Cardiac muscle cell (in vitro differentiated cells and primary cell): ENCODE measurements around the gene GALK1. TPM values are rescaled to one million over a fixed set of nuclear protein-coding genes. Genes with fewer than 3 reads are reported as not detected.
A peak's percentile ranks its signal among the peaks of the same experiment; 100 is the strongest.
"Not testable (repeated sequence)": the region's sequence is repeated elsewhere in the genome, so short reads cannot be mapped to it uniquely, and the experiment has no call there.

Experiments used
- DNase-seq, 2 donors: peaks; one replicate each; pipeline versions ENCODE4 v3.0.0 to v3.0.0-alpha.2; 2010 to 2017; ENCODE audit warnings: low read depth in 1 of 2, low spot score in 1 of 2
- H3K27ac ChIP-seq: fragments of 200-600 bp; sonication (generic); 2 replicates; pipeline ENCODE4 v1.5.1; 2016
- H3K27me3 ChIP-seq: fragments of 200-600 bp; sonication (generic); 2 replicates; pipeline ENCODE4 v1.6.0; 2016; ENCODE audit warnings: control low read depth
- H3K36me3 ChIP-seq: fragments of 200-600 bp; sonication (generic); 2 replicates; pipeline ENCODE4 v1.5.1; 2016; ENCODE audit warnings: control low read depth
- H3K4me1 ChIP-seq: fragments of 200-600 bp; sonication (generic); 2 replicates; pipeline ENCODE4 v1.8.1; 2017; ENCODE audit warnings: low read depth, mild to moderate bottlenecking, mixed run types
- H3K4me3 ChIP-seq: fragments of 200-600 bp; sonication (generic); 2 replicates; pipeline ENCODE4 v1.5.1; 2016; ENCODE audit warnings: mild to moderate bottlenecking
- H3K9me3 ChIP-seq: fragments of 200-600 bp; sonication (generic); 2 replicates; pipeline ENCODE4 v1.5.1; 2017; ENCODE audit warnings: low read depth, mild to moderate bottlenecking, control low read depth
- polyA plus RNA-seq: library from polyadenylated mRNA; unstranded; fragments of >200 nt; fragmentation: Nextera tagmentation; extraction: Ambion mirVana; gene quantifications from 2 replicates; pipeline ENCODE4 v1.2.1, GENCODE V29; 2016
- total RNA-seq: library from RNA; depleted of rRNA; stranded (reverse); fragments of >200 nt; gene quantifications from 2 replicates; pipeline ENCODE4 v1.2.3, GENCODE V29; 2016
- TF ChIP-seq, protein P1 (sequence below): IDR thresholded peaks from 2 replicates; pipeline ENCODE4 v1.5.1; 2012; ENCODE audit warnings: low read depth, mild to moderate bottlenecking, low read length

GALK1 gene
- total and polyA plus RNA-seq, 2 experiments from 2014 or later, result 42.4 to 54.0 TPM

DNA sequence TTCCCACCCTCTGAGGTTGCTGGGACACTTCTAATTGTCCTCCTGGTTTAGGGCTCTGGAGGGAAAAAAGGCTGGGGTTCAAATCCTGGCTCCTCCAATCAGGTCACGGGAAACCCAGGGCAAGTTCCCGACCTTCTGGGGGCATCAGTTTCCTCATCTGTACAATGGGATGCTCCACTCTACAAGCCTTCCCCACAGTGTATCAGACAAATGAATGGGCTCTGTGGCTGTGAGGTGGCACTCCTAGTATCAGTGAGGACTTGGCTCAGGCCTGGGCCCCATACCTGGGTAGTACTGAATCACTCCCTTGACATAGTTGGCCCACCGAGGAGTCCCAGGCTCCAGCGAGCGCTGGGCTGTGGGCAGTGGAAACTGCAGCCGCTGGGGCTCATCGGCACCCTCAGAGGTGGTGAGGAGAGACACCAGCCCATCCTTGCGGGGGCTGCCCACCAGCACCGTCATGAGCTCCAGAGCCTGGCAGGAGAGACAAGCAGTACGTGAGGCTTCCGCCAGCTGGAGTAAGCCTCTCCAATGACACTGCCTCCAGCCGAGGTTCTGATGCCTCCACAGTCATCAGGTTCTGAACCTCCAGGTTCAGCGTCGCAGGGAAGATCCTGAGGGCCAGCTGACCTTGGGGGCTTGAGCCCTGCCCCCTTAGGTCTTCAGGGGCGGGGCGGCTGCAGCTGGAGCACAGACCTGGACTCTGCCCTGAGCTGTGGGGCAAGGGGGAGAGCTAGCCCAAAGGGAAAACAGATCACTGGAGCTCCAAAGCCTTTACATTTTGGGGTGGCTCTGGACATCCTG, 1.2 kb downstream of the GALK1 start:
- H3K27ac ChIP-seq, result no peak overlapping the region
- H3K9me3 ChIP-seq, result no peaks in the 10 kb centered on the region
- no peaks in the 10 kb centered on the region for H3K4me1 ChIP-seq
- TF ChIP-seq, protein P1, sequence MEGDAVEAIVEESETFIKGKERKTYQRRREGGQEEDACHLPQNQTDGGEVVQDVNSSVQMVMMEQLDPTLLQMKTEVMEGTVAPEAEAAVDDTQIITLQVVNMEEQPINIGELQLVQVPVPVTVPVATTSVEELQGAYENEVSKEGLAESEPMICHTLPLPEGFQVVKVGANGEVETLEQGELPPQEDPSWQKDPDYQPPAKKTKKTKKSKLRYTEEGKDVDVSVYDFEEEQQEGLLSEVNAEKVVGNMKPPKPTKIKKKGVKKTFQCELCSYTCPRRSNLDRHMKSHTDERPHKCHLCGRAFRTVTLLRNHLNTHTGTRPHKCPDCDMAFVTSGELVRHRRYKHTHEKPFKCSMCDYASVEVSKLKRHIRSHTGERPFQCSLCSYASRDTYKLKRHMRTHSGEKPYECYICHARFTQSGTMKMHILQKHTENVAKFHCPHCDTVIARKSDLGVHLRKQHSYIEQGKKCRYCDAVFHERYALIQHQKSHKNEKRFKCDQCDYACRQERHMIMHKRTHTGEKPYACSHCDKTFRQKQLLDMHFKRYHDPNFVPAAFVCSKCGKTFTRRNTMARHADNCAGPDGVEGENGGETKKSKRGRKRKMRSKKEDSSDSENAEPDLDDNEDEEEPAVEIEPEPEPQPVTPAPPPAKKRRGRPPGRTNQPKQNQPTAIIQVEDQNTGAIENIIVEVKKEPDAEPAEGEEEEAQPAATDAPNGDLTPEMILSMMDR, result no peak
- peak overlapping the region; percentile 49 for H3K4me3 ChIP-seq
- H3K36me3 ChIP-seq, result no peaks in the 10 kb centered on the region
- H3K27me3 ChIP-seq, result no peaks in the 10 kb centered on the region
- DNase-seq, result no peak

DNA sequence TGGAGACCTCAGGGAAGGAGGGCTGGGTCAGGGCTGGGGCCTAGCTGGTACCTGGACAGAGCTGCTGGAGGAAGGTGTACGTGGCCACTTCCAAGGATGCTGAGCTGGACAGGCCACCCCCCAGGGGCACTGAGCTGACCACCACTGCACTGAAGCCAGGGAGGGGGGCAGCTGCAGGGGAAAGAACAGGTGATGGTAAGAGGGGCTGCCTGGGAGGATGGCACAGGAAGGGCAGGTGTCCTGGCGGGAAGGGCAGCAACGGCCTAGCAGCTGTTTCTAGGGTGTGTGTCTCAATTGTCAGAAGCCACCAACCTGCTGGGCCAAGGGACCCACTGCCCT, 1.8 kb downstream of the GALK1 start:
- Histone ChIP-seq H3K4me3 (no peak overlapping the region), H3K36me3 (no peaks in the 10 kb centered on the region), H3K9me3 (no peaks in the 10 kb centered on the region), H3K27me3 (no peaks in the 10 kb centered on the region), H3K4me1 (no peaks in the 10 kb centered on the region), H3K27ac (no peak overlapping the region)
- TF ChIP-seq, protein P1, result no peak
- DNase-seq, result no peak

DNA sequence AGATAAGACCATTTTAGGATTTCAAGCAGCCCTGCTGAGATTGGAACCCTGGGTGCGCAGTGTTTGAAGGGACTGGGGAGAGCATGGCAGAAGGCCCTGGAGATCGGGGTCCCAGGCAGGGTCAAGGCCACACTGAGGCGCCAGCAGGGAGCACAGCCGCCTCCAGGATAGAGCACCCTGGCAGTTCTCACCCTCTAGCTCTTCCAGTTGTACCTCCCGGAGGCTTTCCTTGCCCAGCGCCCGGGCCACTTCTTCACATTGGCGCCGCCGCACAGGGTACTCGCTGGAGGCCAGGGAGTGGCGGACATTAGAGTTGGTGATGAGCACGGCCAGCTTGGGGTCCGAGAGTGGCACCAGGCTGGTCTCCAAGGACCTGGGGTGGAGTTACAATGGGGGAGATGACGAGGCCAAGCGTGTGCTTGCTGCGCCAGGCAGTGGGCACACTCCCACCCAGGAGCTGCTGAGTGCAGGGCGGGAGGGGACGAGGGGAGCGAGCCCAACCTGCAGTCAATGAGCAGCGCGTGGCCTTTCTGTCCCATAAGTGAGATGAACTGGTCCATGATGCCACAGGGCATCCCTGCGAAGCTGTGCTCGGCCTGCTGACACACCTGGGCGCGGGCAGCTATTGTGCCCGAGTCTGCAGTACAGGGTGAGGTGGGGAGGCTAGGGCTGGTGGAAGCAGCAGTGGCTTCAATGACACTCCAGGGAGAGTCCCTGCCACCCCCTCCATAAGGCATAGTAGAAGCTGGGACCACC, 2.3 kb downstream of the GALK1 start:
- DNase-seq, result no peak
- TF ChIP-seq, protein P1, result no peak
- H3K27me3 ChIP-seq, result no peaks in the 10 kb centered on the region

DNA sequence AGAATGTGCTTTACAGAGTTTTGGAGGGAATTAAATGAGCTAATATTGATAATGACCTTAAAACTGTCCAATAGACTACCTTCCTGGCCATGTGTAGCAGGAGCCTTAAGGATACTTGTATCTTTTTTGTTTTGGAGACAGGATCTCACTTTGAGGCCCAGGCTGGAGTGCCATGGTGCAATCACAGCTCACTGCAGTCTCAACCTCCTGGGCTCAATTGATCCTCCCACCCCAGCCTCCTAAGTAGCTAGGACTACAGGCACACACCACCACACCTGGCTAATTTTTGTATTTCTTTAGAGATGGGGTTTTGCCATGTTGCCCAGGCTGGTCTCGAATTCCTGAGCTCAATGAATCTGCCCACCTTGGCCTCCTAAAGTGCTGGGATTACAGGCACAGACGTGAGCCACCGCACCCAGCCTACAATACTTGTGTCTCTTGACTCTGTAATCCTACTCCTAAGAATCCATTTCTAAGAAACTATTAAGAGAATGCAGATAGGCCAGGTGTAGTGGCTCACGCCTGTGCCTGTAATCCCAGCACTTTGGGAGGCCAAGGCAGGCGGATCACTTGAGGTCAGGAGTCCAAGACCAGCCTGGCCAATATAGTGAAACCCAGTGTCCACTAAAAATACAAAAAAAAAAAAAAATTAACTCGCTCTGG, 4.9 kb downstream of the GALK1 start:
- H3K27ac ChIP-seq, H3K9me3 ChIP-seq, H3K4me1 ChIP-seq, DNase-seq, H3K27me3 ChIP-seq, H3K36me3 ChIP-seq, H3K4me3 ChIP-seq: not testable (repeated sequence)

More for the DNA sequence above, 2.3 kb downstream of the GALK1 start:
- no peak overlapping the region for H3K27ac ChIP-seq
- H3K9me3 ChIP-seq, result no peaks in the 10 kb centered on the region
- H3K4me3 ChIP-seq, result no peak overlapping the region
- no peaks in the 10 kb centered on the region for H3K4me1 ChIP-seq
- H3K36me3 ChIP-seq, result no peaks in the 10 kb centered on the region

DNA sequence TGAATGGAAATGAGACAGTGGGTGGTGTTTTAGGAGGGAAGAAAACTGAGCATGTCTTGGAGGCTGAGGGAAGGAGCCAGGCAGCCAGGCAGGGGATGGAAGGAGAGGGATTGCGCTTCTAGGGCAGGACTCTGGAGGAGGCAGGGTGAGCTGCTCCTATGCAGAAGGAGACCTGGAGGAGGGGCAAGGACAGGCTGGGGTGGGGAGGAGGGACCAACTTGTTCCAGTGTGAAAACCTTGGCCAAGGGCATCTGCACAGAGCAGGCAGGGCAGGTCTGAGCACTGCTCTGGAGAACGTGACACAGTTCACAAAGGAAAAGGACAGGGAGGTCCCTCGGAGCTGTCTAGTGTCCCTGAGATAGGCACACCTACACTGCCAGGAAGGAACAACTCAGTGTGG, 5.5 kb downstream of the GALK1 start:
- Histone ChIP-seq H3K27ac (no peak overlapping the region), H3K4me3 (no peak overlapping the region), H3K36me3 (no peaks in the 10 kb centered on the region), H3K27me3 (no peaks in the 10 kb centered on the region), H3K9me3 (no peaks in the 10 kb centered on the region), H3K4me1 (no peaks in the 10 kb centered on the region)
- TF ChIP-seq, protein P1, result no peak
- DNase-seq, result no peak
